Heart left ventricle (tissue), 13 donors: ENCODE results near the gene TJAP1.

Experiments
- CTCF ChIP-seq, 12 donors: fragments of 200-600 bp; sonication (generic) in 4 of 12; IDR thresholded peaks; one replicate each; pipeline versions ENCODE4 v1.5.0 to v1.8.0; 2018 to 2022; ENCODE audit warnings: antibody characterized with exemption in 12 of 12, mild to moderate bottlenecking in 5 of 12
- POLR2A ChIP-seq, 2 donors: fragments of 450-650 bp; IDR thresholded peaks; one replicate each; pipeline ENCODE4 v1.6.1; 2017; ENCODE audit warnings: antibody characterized with exemption in 2 of 2, mild to moderate bottlenecking in 2 of 2, moderate library complexity in 2 of 2
- donor health status: ischemic (EF 13 %, LVEDD 7.1; RV severe dilation, severe dysfunction).
- donor health status: DM: no; HTN: yes; CAD: no.
- donor health status: DM: no; HTN: no; CAD: no.
- donor health status: ischemic (EF 25% LVEDD 6.9; RV normal size, moderate dysfunction).
- donor health status: ischemic (EF 25% LVEDD 5.7; RV mildly dilated, moderate dysfunction).
- donor health status: ischemic (EF 35%, LVEDD 5.7; RV mildly dilated, moderate dysfunction).
- donor health status: nonischemic (EF 11% LVEDD 7.7; RV severe dilation, severe dysfunction).
- donor health status: DM: yes; HTN: yes; CAD: no.
- donor health status: PGD.
- donor health status: ischemic (EF 29% LVEDD 5.4; RV normal size, mild dysfunction).
- donor health status: nonischemic (EF 23%, LVEDD 6.1; RV moderate dilation, normal function).

- TF ChIP-seq CTCF (IDR thresholded peaks at IDR 0.05) (no peak), POLR2A (IDR thresholded peaks at IDR 0.05) (no peak)
Observed at GRCh38 chr6:43494766-43495165, 17.4 kb downstream of the TJAP1 start.
